Type B pancreatic cell (in vitro differentiated cells): ENCODE measurements around the gene ZNF273. TPM values are rescaled to one million over a fixed set of nuclear protein-coding genes. Genes with fewer than 3 reads are reported as not detected.
A peak's percentile ranks its signal among the peaks of the same experiment; 100 is the strongest.
"Not testable (repeated sequence)": the region's sequence is repeated elsewhere in the genome, so short reads cannot be mapped to it uniquely, and the experiment has no call there.

Experiments
- DNase-seq: peaks from one replicate; pipeline ENCODE4 v3.0.0; 2021; ENCODE audit warnings: mixed read lengths; ENCODE audit not compliant: unreplicated experiment; ENCODE audit errors: extremely low spot score
- H3K27ac Mint-ChIP-seq: 2 replicates; pipeline ENCODE4 v1.8.0; 2021; ENCODE audit warnings: mild to moderate bottlenecking, mixed read lengths
- H3K27me3 Mint-ChIP-seq: 2 replicates; pipeline ENCODE4 v1.8.0; 2021; ENCODE audit warnings: mixed read lengths
- H3K36me3 Mint-ChIP-seq: 2 replicates; pipeline ENCODE4 v1.8.0; 2021; ENCODE audit warnings: mixed read lengths
- H3K4me1 Mint-ChIP-seq: one replicate; pipeline ENCODE4 v1.8.0; 2021; ENCODE audit warnings: mixed read lengths; ENCODE audit not compliant: unreplicated experiment
- H3K4me3 Mint-ChIP-seq: 2 replicates; pipeline ENCODE4 v1.8.0; 2021; ENCODE audit warnings: mild to moderate bottlenecking, mixed read lengths
- H3K9me3 Mint-ChIP-seq: 2 replicates; pipeline ENCODE4 v1.8.0; 2021; ENCODE audit warnings: mixed read lengths
- CTCF ChIP-seq: fragments of 200-600 bp; sonication (generic); conservative IDR thresholded peaks from 2 replicates; pipeline ENCODE4 v1.5.0; 2021; ENCODE audit warnings: antibody characterized with exemption, mild to moderate bottlenecking
- total RNA-seq: library from RNA; stranded (reverse); gene quantifications from 2 replicates; pipeline ENCODE4 v1.2.1, GENCODE V29; 2021; ENCODE audit warnings: low replicate concordance

Gene ZNF273
- total RNA-seq, 1 donor from 2014 or later, result 9.3 TPM

GRCh38 chr7:64892666-64893309 lies 10.3 kb upstream of the ZNF273 start:
- Mint-ChIP-seq H3K27ac (no peak overlapping the region), H3K9me3 (no peaks in the 10 kb centered on the region), H3K4me1 (peaks cover 9% of the 10 kb centered on the region), H3K27me3 (peaks cover 50% of the 10 kb centered on the region), H3K4me3 (no peak overlapping the region), H3K36me3 (no peaks in the 10 kb centered on the region)
- TF ChIP-seq CTCF, result no peak
- peak; percentile 11 for DNase-seq

- no peak for DNase-seq
- Mint-ChIP-seq H3K4me3 (no peak overlapping the region), H3K36me3 (no peaks in the 10 kb centered on the region), H3K9me3 (no peaks in the 10 kb centered on the region), H3K27ac (no peak overlapping the region), H3K27me3 (peaks cover 44% of the 10 kb centered on the region), H3K4me1 (peaks cover 4% of the 10 kb centered on the region)
- TF ChIP-seq CTCF, result no peak
Observed at GRCh38 chr7:64893401-64893800, 9.7 kb upstream of the ZNF273 start.

- Mint-ChIP-seq H3K27ac (peak overlapping the region; percentile 96), H3K4me3 (peak overlapping the region; percentile 77)
- not testable (repeated sequence) for H3K36me3 Mint-ChIP-seq, H3K9me3 Mint-ChIP-seq, H3K4me1 Mint-ChIP-seq, H3K27me3 Mint-ChIP-seq
- DNase-seq, result peak; percentile 39
Observed at GRCh38 chr7:64902461-64902805, 640 bp upstream of the ZNF273 start.

GRCh38 chr7:64904008-64904407 lies 935 bp downstream of the ZNF273 start:
- Mint-ChIP-seq H3K4me1 (peaks cover 8% of the 10 kb centered on the region), H3K4me3 (peak overlapping the region; percentile 98), H3K27me3 (peaks cover 4% of the 10 kb centered on the region), H3K27ac (peak overlapping the region; percentile 96), H3K36me3 (peaks cover 3% of the 10 kb centered on the region), H3K9me3 (no peaks in the 10 kb centered on the region)
- DNase-seq, result no peak
- TF ChIP-seq CTCF, result no peak

- H3K36me3 Mint-ChIP-seq, result peaks cover 7% of the 10 kb centered on the region
- peaks cover 8% of the 10 kb centered on the region for H3K4me1 Mint-ChIP-seq
- no peaks in the 10 kb centered on the region for H3K9me3 Mint-ChIP-seq
- TF ChIP-seq CTCF, result no peak
- H3K4me3 Mint-ChIP-seq, result peak overlapping the region; percentile 46
- no peak for DNase-seq
- no peak overlapping the region for H3K27ac Mint-ChIP-seq
- peaks cover 4% of the 10 kb centered on the region for H3K27me3 Mint-ChIP-seq
Observed at GRCh38 chr7:64905133-64905532, 2.1 kb downstream of the ZNF273 start.

- no peak for DNase-seq
- H3K9me3 Mint-ChIP-seq, result no peaks in the 10 kb centered on the region
- H3K27ac Mint-ChIP-seq, result no peak overlapping the region
- TF ChIP-seq CTCF, result no peak
- peak overlapping the region; percentile 46 for H3K4me3 Mint-ChIP-seq
- H3K4me1 Mint-ChIP-seq, result peaks cover 8% of the 10 kb centered on the region
- H3K36me3 Mint-ChIP-seq, result peaks cover 8% of the 10 kb centered on the region
- peaks cover 2% of the 10 kb centered on the region for H3K27me3 Mint-ChIP-seq
Observed at GRCh38 chr7:64905547-64905946, 2.5 kb downstream of the ZNF273 start.
